ENCODE data around the gene TRPM5. TPM values are rescaled to one million over a fixed set of nuclear protein-coding genes. Genes with fewer than 3 reads are reported as not detected.

The TRPM5 gene
- total RNA-seq, 3 donors from 2014 or later, result not detected

GRCh38 chr11:2395856-2396255, 48.5 kb downstream of the TRPM5 start:
- Mint-ChIP-seq H3K4me3 (no peak overlapping the region), H3K27me3 (ENCODE audit: low read depth) (no peaks in the 10 kb centered on the region), H3K4me1 (ENCODE audit: low read depth) (peaks cover 3% of the 10 kb centered on the region), H3K9me3 (no peaks in the 10 kb centered on the region), H3K36me3 (ENCODE audit: insufficient read depth) (peaks cover 7% of the 10 kb centered on the region)
- no peak for DNase-seq
- no peak for ATAC-seq

- H3K27me3 Mint-ChIP-seq (ENCODE audit: low read depth), result no peaks in the 10 kb centered on the region
- H3K36me3 Mint-ChIP-seq (ENCODE audit: insufficient read depth), result peaks cover 7% of the 10 kb centered on the region
- peaks cover 6% of the 10 kb centered on the region for H3K4me1 Mint-ChIP-seq (ENCODE audit: low read depth)
- no peaks in the 10 kb centered on the region for H3K9me3 Mint-ChIP-seq
- no peak overlapping the region for H3K4me3 Mint-ChIP-seq
- DNase-seq (no peak), ATAC-seq (no peak)
Measured at GRCh38 chr11:2395211-2395730, 49.0 kb downstream of the TRPM5 start.

GRCh38 chr11:2394818-2395105, 49.6 kb downstream of the TRPM5 start:
- Mint-ChIP-seq H3K9me3 (no peaks in the 10 kb centered on the region), H3K27me3 (ENCODE audit: low read depth) (no peaks in the 10 kb centered on the region), H3K36me3 (ENCODE audit: insufficient read depth) (peaks cover 9% of the 10 kb centered on the region), H3K4me3 (no peak overlapping the region), H3K4me1 (ENCODE audit: low read depth) (peaks cover 11% of the 10 kb centered on the region)
- DNase-seq, result no peak
- no peak for ATAC-seq

Other genes with a start within 250 kb of the TRPM5 start
- gene ASCL2, start 173.9 kb downstream of the TRPM5 start, total RNA-seq, result 1 to 10 TPM; 1.2 to 2.4 (median 1.7) TPM
- 1 to 10 TPM; 1.3 to 2.9 (median 1.8) TPM for gene C11orf21, start 142.6 kb downstream of the TRPM5 start, total RNA-seq
- gene TSPAN32, start 142.5 kb downstream of the TRPM5 start, total RNA-seq, result 1 to 10 TPM; 2.9 to 4.6 (median 4.3) TPM
- 100 to 1,000 TPM; 205 to 227 (median 209) TPM for gene CD81, start 67.2 kb downstream of the TRPM5 start, total RNA-seq
- gene TSSC4, start 43.8 kb downstream of the TRPM5 start, total RNA-seq, result 100 to 1,000 TPM; 119 to 127 (median 122) TPM
- gene KCNQ1, start 494 bp upstream of the TRPM5 start, total RNA-seq, result 1 to 10 TPM; 2.3 to 3.0 (median 2.8) TPM